CD4-positive, CD25-positive, alpha-beta regulatory T cell (primary cell): ENCODE measurements around the gene ZNF653. TPM values are rescaled to one million over a fixed set of nuclear protein-coding genes. Genes with fewer than 3 reads are reported as not detected.

Experiments used
- ATAC-seq, 2 donors: fragments of 150-1000 bp; cut with Tn5 transposase; one replicate each; pipeline ENCODE4 v1.10.0; 2021; ENCODE audit warnings: low read depth in 2 of 2, moderate number of reproducible peaks in 2 of 2, moderate library complexity in 1 of 2
- DNase-seq, 3 donors: peaks; one replicate each; pipeline versions ENCODE4 v3.0.0 to v3.0.0-alpha.2; 2012 to 2022; ENCODE audit warnings: mixed read lengths in 1 of 3
- H3K27ac ChIP-seq: one replicate; pipeline ENCODE4 v1.7.0; 2013; ENCODE audit warnings: mild to moderate bottlenecking, low read length; ENCODE audit not compliant: insufficient read depth, poor library complexity, severe bottlenecking
- H3K27me3 ChIP-seq: one replicate; pipeline ENCODE4 v1.7.0; 2013; ENCODE audit warnings: low read length; ENCODE audit not compliant: control insufficient read depth, insufficient read depth
- H3K36me3 ChIP-seq: one replicate; pipeline ENCODE4 v1.7.0; 2013; ENCODE audit warnings: mild to moderate bottlenecking, low read length, moderate library complexity; ENCODE audit not compliant: control insufficient read depth, insufficient read depth
- H3K4me1 ChIP-seq: 2 replicates; pipeline ENCODE4 v1.7.0; 2013; ENCODE audit warnings: mild to moderate bottlenecking, low read length; ENCODE audit not compliant: insufficient read depth, control insufficient read depth, poor library complexity, severe bottlenecking
- H3K4me3 ChIP-seq: one replicate; pipeline ENCODE4 v1.7.0; 2013; ENCODE audit warnings: low read depth, mild to moderate bottlenecking, low read length, moderate library complexity
- H3K9me3 ChIP-seq, 2 experiments: 1 replicate in 1 of 2; 2 replicates in 1 of 2; pipeline ENCODE4 v1.7.0; 2013; ENCODE audit warnings: low read length in 2 of 2, mild to moderate bottlenecking in 1 of 2, moderate library complexity in 1 of 2; ENCODE audit not compliant: control insufficient read depth in 2 of 2
- H3K27ac Mint-ChIP-seq, 3 donors: one replicate each; pipeline ENCODE4 v1.8.0; 2020 to 2022; ENCODE audit warnings: mild to moderate bottlenecking in 3 of 3, mixed read lengths in 3 of 3, moderate library complexity in 2 of 3
- H3K27me3 Mint-ChIP-seq: one replicate; pipeline ENCODE4 v1.8.0; 2022; ENCODE audit warnings: mild to moderate bottlenecking, mixed read lengths
- H3K36me3 Mint-ChIP-seq: one replicate; pipeline ENCODE4 v1.8.0; 2020; ENCODE audit warnings: mixed read lengths
- H3K4me1 Mint-ChIP-seq, 4 donors: one replicate each; pipeline ENCODE4 v1.8.0; 2020 to 2022; ENCODE audit warnings: mixed read lengths in 4 of 4, mild to moderate bottlenecking in 1 of 4
- H3K4me3 Mint-ChIP-seq, 4 donors: one replicate each; pipeline ENCODE4 v1.8.0; 2020 to 2022; ENCODE audit warnings: mild to moderate bottlenecking in 4 of 4, mixed read lengths in 4 of 4, moderate library complexity in 3 of 4
- H3K9me3 Mint-ChIP-seq, 7 donors: one replicate each; pipeline ENCODE4 v1.8.0; 2020 to 2022; ENCODE audit warnings: mixed read lengths in 7 of 7, mild to moderate bottlenecking in 3 of 7, moderate library complexity in 2 of 7
- polyA plus RNA-seq, 4 donors: library from polyadenylated mRNA; unstranded; fragments of 300-500 nt; fragmentation: Illumina TruSeq; gene quantifications; one replicate each; pipeline ENCODE4 v1.2.3, GENCODE V29; 2021
- total RNA-seq: library from RNA; stranded (reverse); gene quantifications from one replicate; pipeline ENCODE4 v1.2.3, GENCODE V29; 2022

ZNF653 gene
- total and polyA plus RNA-seq, 5 donors from 2014 or later: 1.3 to 12.2 (median 2.8) TPM

GRCh38 chr19:11483366-11484111, 22.1 kb downstream of the ZNF653 start:
- Histone ChIP-seq H3K9me3 (no peaks in the 10 kb centered on the region), H3K36me3 (no peaks in the 10 kb centered on the region), H3K27me3 (no peaks in the 10 kb centered on the region), H3K4me1 (peaks cover 40% of the 10 kb centered on the region), H3K27ac (no peak overlapping the region), H3K4me3 (no peak overlapping the region)
- Mint-ChIP-seq H3K27me3 (peaks cover 29% of the 10 kb centered on the region), H3K36me3 (peaks cover 7% of the 10 kb centered on the region), H3K27ac (no peak overlapping the region), H3K9me3 (peaks cover 0 to 9% (median 0%) of the 10 kb centered on the region in 7 donors), H3K4me1 (peaks cover 0 to 30% (median 13%) of the 10 kb centered on the region in 4 donors), H3K4me3 (peak overlapping the region in 2 of 4 donors; percentile 24 to 41)
- DNase-seq: no peak
- no peak for ATAC-seq

GRCh38 chr19:11482384-11483050, 23.1 kb downstream of the ZNF653 start:
- H3K36me3 Mint-ChIP-seq: peaks cover 7% of the 10 kb centered on the region
- DNase-seq (peak; percentile 78 to 92 (median 85)), ATAC-seq (peak; percentile 84 to 90)
- peaks cover 0 to 9% (median 0%) of the 10 kb centered on the region in 7 donors for H3K9me3 Mint-ChIP-seq
- Histone ChIP-seq H3K4me3 (peak overlapping the region; percentile 13), H3K27me3 (no peaks in the 10 kb centered on the region), H3K27ac (peak overlapping the region; percentile 47), H3K36me3 (no peaks in the 10 kb centered on the region), H3K9me3 (no peaks in the 10 kb centered on the region), H3K4me1 (peaks cover 40% of the 10 kb centered on the region)
- H3K4me3 Mint-ChIP-seq: peak overlapping the region; percentile 52 to 82 (median 72)
- H3K27me3 Mint-ChIP-seq: peaks cover 38% of the 10 kb centered on the region
- H3K4me1 Mint-ChIP-seq: peaks cover 0 to 31% (median 13%) of the 10 kb centered on the region in 4 donors
- peak overlapping the region in 2 of 3 donors; percentile 29 to 55 for H3K27ac Mint-ChIP-seq

DNA sequence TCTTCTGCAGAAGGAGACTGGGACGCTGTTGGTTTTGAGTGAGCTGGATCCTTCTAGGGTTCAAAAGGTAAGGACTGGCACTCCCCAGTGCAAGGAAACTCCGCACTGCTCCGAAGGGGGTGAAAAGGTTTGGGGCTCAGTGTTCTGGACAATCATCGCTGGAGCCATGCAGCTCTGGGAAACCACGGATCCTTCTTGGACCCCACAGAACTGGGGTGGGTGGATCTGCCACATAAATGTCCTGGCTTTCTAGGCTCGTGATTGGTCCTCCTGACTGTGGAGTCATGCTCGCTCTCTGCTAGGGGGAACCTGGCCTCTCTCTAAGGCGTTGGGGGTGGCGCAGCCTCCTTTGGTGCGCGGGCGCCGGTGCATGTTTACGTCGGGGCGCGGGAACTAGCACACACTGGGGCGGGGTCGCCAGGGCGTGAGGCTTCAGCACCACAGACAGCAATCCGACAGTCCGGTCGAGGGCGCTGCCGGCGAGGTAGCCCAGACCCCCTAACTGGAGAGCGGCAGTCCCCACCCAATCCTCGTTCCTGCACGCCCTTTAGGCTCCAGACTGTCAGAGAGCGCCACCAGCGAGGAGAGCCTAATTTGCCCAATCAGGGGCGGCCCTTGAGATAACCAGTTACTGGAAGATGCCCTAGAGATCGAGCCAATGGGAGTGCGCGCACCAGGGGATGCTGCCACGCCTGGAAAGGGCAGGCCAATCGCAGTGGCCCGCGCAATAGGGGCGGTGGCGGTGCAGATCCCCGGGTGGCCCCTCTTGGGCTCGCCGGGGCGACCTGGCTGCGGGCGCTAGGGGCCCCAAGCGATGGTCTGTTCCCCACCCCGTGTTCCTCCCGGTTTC, 23.9 kb downstream of the ZNF653 start:
- Histone ChIP-seq H3K9me3 (no peaks in the 10 kb centered on the region), H3K4me1 (peaks cover 40% of the 10 kb centered on the region), H3K4me3 (no peak overlapping the region), H3K36me3 (no peaks in the 10 kb centered on the region), H3K27ac (no peak overlapping the region), H3K27me3 (no peaks in the 10 kb centered on the region)
- peaks cover 7% of the 10 kb centered on the region for H3K36me3 Mint-ChIP-seq
- peaks cover 43% of the 10 kb centered on the region for H3K27me3 Mint-ChIP-seq
- H3K27ac Mint-ChIP-seq: peak overlapping the region in 2 of 3 donors; percentile 36 to 48
- H3K4me1 Mint-ChIP-seq: peaks cover 0 to 31% (median 13%) of the 10 kb centered on the region in 4 donors
- H3K9me3 Mint-ChIP-seq: peaks cover 0 to 9% (median 0%) of the 10 kb centered on the region in 7 donors
- H3K4me3 Mint-ChIP-seq: peak overlapping the region; percentile 41 to 92 (median 72)
- DNase-seq (peak; percentile 51 to 80 (median 58)), ATAC-seq (peak; percentile 52 to 54)

DNA sequence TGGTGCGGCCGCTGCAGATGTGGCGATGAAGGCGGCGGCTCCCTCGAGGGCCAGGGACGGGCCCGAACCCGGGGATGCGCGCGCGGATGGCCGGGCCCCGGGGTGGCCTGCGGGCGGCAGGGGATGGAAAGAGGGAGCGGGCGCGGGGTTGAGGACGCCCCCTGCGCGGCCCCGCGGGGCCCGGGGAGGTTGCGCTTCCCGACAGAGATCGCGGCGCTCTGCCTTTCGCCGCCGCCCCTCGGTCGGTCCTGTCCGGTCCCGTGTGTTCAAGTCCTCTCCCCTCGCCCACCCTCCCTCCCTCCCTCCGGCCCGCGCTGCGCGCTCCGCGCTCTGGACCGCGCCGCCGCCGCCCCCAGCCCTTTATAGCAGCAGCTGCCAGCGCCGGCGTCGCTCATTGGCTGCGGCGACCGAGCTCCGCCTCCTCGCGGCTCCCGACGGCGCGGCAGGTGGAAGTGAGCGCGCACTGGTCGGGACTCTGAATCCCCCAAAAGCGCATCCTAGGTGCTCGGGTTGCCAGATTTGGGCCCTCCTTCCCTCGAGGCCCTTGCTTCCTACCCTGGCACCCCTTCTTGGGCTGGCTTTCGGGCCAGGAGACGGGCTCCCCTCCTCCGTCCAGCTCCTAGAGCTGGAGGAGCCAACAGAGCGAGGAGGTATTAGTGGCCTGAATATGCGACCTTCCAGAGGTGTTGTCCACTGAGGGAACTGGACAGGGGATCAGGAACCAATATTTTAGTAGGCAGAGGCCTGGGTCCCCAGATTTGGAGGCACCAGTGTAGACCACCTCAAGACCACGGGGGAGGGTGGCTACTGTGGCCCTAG, 24.7 kb downstream of the ZNF653 start, which contains the start of gene ELAVL3:
Gene ELAVL3, minus strand, starts transcription at position 332 of the 819 bp plus-strand sequence. CDS start 438 bp downstream, outside the sequence.
- Histone ChIP-seq H3K27ac (no peak within 1 kb of the TSS), H3K9me3 (no peaks in the 10 kb centered on the region), H3K36me3 (no peaks in the 10 kb centered on the region), H3K27me3 (no peaks in the 10 kb centered on the region), H3K4me1 (peaks cover 40% of the 10 kb centered on the region), H3K4me3 (no peak within 1 kb of the TSS)
- peaks cover 7% of the 10 kb centered on the region for H3K36me3 Mint-ChIP-seq
- H3K27ac Mint-ChIP-seq: peak within 1 kb of the TSS in 2 of 3 donors; percentile 36 to 48
- DNase-seq: no peak
- peaks cover 46% of the 10 kb centered on the region for H3K27me3 Mint-ChIP-seq
- H3K4me3 Mint-ChIP-seq: peak within 1 kb of the TSS; percentile 41 to 92 (median 72)
- ATAC-seq: no peak
- H3K9me3 Mint-ChIP-seq: peaks cover 0 to 9% (median 0%) of the 10 kb centered on the region in 7 donors
- peaks cover 0 to 31% (median 13%) of the 10 kb centered on the region in 4 donors for H3K4me1 Mint-ChIP-seq

DNA sequence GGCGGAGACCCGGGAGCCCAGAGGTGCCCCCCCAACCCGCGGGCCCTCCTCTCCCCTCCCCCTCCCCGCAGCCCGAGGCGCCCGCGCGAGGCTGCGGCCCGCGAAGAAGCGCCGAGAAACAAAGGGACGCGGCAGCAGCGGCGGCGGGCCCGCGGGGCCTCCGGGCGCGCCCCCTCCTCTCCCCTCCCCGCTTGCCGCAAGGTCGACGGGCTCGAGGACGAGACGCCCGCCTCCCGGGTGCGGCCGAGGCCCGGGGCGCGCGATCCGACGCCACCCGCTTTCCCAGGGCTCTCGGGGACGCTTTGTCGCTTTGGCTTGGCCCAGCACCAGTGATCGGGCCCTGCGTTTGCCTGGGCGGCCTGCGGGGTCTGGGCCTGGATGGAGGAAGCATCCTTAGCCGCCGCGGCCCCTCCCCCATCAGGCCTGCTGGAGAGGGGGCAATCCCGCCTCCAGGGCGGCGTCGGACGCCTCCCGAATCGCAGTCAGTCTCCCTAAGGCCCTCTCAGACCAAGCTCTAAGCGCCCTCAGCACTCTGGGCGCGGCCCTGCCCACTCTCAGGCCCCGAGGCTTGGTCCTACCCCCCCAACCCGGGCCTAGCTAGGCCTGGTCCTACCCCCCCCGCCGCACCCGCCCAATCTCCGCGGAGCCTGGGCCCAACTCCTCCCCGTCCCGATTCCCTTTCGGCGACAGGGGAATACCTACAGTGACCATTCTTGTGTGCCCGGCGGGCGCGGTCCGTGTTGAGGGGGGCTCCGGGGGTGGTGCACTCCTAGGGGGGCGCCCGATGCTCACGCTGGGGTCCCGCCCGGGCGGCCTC, 25.5 kb downstream of the ZNF653 start:
- peaks cover 4% of the 10 kb centered on the region for H3K36me3 Mint-ChIP-seq
- peaks cover 47% of the 10 kb centered on the region for H3K27me3 Mint-ChIP-seq
- no peak overlapping the region for H3K27ac Mint-ChIP-seq
- ATAC-seq: no peak
- no peak overlapping the region for H3K4me3 ChIP-seq
- H3K4me3 Mint-ChIP-seq: no peak overlapping the region
- peaks cover 40% of the 10 kb centered on the region for H3K4me1 ChIP-seq
- H3K36me3 ChIP-seq: no peaks in the 10 kb centered on the region
- peaks cover 0 to 8% (median 0%) of the 10 kb centered on the region in 7 donors for H3K9me3 Mint-ChIP-seq
- DNase-seq: no peak
- H3K27me3 ChIP-seq: no peaks in the 10 kb centered on the region
- no peak overlapping the region for H3K27ac ChIP-seq
- H3K4me1 Mint-ChIP-seq: peaks cover 0 to 29% (median 13%) of the 10 kb centered on the region in 4 donors
- H3K9me3 ChIP-seq: no peaks in the 10 kb centered on the region

- DNase-seq: no peak
- H3K27ac ChIP-seq: no peak overlapping the region
- H3K27ac Mint-ChIP-seq: no peak overlapping the region
- ATAC-seq: no peak
- no peaks in the 10 kb centered on the region for H3K9me3 ChIP-seq
- H3K4me3 ChIP-seq: no peak overlapping the region
- peaks cover 40% of the 10 kb centered on the region for H3K4me1 ChIP-seq
- H3K9me3 Mint-ChIP-seq: peaks cover 0 to 5% (median 0%) of the 10 kb centered on the region in 7 donors
- no peaks in the 10 kb centered on the region for H3K36me3 ChIP-seq
- no peaks in the 10 kb centered on the region for H3K27me3 ChIP-seq
- peaks cover 0 to 29% (median 13%) of the 10 kb centered on the region in 4 donors for H3K4me1 Mint-ChIP-seq
- peaks cover 47% of the 10 kb centered on the region for H3K27me3 Mint-ChIP-seq
- peak overlapping the region in 3 of 4 donors; percentile 24 to 56 (median 32) for H3K4me3 Mint-ChIP-seq
- H3K36me3 Mint-ChIP-seq: peaks cover 4% of the 10 kb centered on the region
These were observed 26.3 kb downstream of the ZNF653 start for GRCh38 chr19:11479090-11479897.
